IPS-18a (cell line): ENCODE data around the gene SLC45A3.
"Not testable (repeated sequence)": the region's sequence is repeated elsewhere in the genome, so short reads cannot be mapped to it uniquely, and the experiment has no call there.

Experiments used
- H3K27ac ChIP-seq: one replicate; pipeline ENCODE4 v1.5.1; 2013; ENCODE audit warnings: low read length
- H3K27me3 ChIP-seq: one replicate; pipeline ENCODE4 v1.6.1; 2013; ENCODE audit warnings: mild to moderate bottlenecking, low read length; ENCODE audit not compliant: control insufficient read depth, insufficient read depth
- H3K36me3 ChIP-seq: one replicate; pipeline ENCODE4 v1.6.1; 2013; ENCODE audit warnings: low read depth, low read length; ENCODE audit not compliant: control insufficient read depth
- H3K4me1 ChIP-seq: one replicate; pipeline ENCODE4 v1.6.1; 2013; ENCODE audit warnings: low read depth, low read length; ENCODE audit not compliant: control insufficient read depth
- H3K4me3 ChIP-seq: one replicate; pipeline ENCODE4 v1.5.1; 2013; ENCODE audit warnings: low read length
- H3K9ac ChIP-seq: one replicate; pipeline ENCODE4 v1.6.1; 2013; ENCODE audit warnings: mild to moderate bottlenecking, low read length, moderate library complexity
- H3K9me3 ChIP-seq: one replicate; pipeline ENCODE4 v1.6.1; 2013; ENCODE audit warnings: low read depth, low read length; ENCODE audit not compliant: control insufficient read depth

Gene SLC45A3

GRCh38 chr1:205650241-205650640, 30.1 kb downstream of the SLC45A3 start:
- Histone ChIP-seq H3K9ac (no peak overlapping the region), H3K4me1 (no peaks in the 10 kb centered on the region), H3K4me3 (no peak overlapping the region), H3K27me3 (no peaks in the 10 kb centered on the region), H3K36me3 (no peaks in the 10 kb centered on the region), H3K9me3 (no peaks in the 10 kb centered on the region), H3K27ac (no peak overlapping the region)

DNA sequence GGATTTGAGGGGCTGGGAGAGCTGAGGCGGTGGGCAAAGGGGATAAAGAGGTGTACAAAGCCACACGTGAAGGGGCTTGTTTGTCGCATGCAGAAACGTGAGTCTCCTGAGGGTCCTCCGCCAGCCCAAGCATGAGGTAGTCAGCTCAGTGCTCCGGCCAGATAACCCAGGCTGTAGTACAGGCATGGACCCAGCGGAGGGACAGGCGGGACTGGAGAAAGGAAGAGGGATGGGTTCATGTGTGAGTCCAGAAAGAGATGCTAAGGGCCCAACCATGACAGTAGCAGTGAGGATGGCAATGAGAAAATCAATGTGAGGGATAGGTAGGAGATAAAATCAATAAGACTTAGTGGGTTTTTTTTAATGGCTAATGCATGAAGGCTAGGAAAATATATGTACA, 34.8 kb downstream of the SLC45A3 start:
- no peaks in the 10 kb centered on the region for H3K4me1 ChIP-seq
- H3K9me3 ChIP-seq = no peaks in the 10 kb centered on the region
- no peak overlapping the region for H3K9ac ChIP-seq

DNA sequence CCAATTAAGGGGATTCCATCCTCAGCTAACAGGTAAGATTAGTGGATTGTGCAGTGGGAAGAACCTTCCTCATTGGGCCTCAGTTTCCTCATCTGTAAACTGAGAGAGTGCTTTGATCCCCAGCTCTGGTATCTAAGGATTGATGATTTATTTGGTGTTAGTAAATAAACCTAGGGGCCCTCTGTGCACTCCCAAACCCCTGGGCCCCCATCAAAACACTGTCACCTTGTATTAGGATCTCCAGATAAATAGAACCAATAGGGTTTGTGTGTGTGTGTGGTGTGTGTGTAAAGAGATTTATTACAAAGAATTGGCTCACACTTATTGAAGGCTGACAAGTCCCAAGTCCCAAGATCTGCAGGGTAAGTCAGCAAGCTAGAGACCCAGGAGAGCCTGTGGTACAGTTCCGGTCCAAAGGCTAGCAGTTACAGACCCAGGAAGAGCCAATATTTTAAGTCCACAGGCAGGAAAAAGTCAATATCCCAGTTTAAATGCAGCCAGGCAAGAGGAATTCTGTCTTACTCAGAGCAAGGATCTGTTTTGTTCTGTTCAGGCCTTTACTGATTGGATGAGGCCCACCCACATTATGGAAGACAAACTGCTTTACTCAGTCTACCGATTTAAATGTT, 37.5 kb downstream of the SLC45A3 start:
- Histone ChIP-seq H3K4me1 (no peaks in the 10 kb centered on the region), H3K9ac (no peak overlapping the region), H3K4me3 (no peak overlapping the region), H3K36me3 (no peaks in the 10 kb centered on the region), H3K27ac (no peak overlapping the region), H3K9me3 (no peaks in the 10 kb centered on the region), H3K27me3 (no peaks in the 10 kb centered on the region)

More for the DNA sequence above, 34.8 kb downstream of the SLC45A3 start:
- no peak overlapping the region for H3K4me3 ChIP-seq
- H3K36me3 ChIP-seq = no peaks in the 10 kb centered on the region
- H3K27me3 ChIP-seq = no peaks in the 10 kb centered on the region
- H3K27ac ChIP-seq = no peak overlapping the region

- H3K36me3 ChIP-seq = no peaks in the 10 kb centered on the region
- no peak overlapping the region for H3K4me3 ChIP-seq
- no peaks in the 10 kb centered on the region for H3K4me1 ChIP-seq
- no peaks in the 10 kb centered on the region for H3K9me3 ChIP-seq
- no peak overlapping the region for H3K27ac ChIP-seq
- H3K9ac ChIP-seq = no peak overlapping the region
- no peaks in the 10 kb centered on the region for H3K27me3 ChIP-seq
Observed at GRCh38 chr1:205639567-205639966, 40.7 kb downstream of the SLC45A3 start.

DNA sequence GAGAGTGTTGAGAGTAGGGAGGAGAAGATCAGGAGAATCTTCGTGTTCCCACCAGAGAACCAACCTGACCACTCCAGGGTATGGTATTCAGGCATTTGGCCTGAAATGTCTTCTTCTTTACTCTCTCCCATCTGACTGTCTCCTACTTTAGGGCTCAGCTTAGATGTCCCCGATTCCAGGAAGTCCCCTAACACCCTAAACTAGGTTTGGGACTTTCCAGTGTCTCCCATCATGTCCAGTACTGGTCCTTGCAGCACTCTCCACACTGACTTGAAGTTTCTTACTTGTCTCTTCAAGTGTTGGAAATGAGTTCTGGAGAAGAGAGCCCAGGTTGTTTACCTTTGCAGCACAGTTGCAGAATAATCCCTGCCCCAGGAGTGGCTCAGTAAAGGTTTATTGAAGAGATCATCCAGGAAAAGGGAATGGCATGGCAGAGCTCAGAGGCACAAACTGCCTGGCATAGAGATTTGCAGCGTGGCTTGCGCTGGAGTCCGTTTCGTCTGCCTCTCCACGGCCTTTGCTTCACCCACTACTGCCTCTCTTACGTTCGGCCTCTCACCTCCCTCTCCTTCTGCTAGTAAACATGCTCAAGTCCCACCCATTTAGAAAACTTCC, 42.3 kb downstream of the SLC45A3 start:
- H3K27ac ChIP-seq = no peak overlapping the region

GRCh38 chr1:205636732-205637131, 43.6 kb downstream of the SLC45A3 start:
- Histone ChIP-seq H3K27me3 (peaks cover 11% of the 10 kb centered on the region), H3K9ac (no peak overlapping the region), H3K36me3 (no peaks in the 10 kb centered on the region), H3K27ac (no peak overlapping the region), H3K4me1 (peaks cover 6% of the 10 kb centered on the region), H3K4me3 (no peak overlapping the region), H3K9me3 (no peaks in the 10 kb centered on the region)

More for the DNA sequence above, 42.3 kb downstream of the SLC45A3 start:
- H3K9me3 ChIP-seq = no peaks in the 10 kb centered on the region
- H3K4me1 ChIP-seq = no peaks in the 10 kb centered on the region
- H3K9ac ChIP-seq = no peak overlapping the region
- no peaks in the 10 kb centered on the region for H3K36me3 ChIP-seq
- peaks cover 6% of the 10 kb centered on the region for H3K27me3 ChIP-seq
- no peak overlapping the region for H3K4me3 ChIP-seq

DNA sequence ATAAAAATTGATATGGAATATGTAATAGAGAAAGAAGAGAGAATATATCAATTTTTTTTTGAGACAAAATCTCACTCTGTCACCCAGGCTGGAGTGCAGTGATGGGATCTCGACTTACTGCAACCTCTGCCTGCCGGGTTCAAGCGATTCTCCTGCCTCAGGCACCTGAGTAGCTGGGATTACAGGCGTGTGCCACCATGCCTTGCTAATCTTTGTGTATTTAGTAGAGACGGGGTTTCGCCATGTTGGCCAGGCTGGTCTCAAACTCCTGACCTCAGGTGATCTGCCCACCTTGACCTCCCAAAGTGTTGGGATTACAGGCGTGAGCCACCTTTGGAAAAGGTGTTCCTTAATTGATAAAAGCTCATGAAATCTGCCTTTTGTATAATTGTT, 44.2 kb downstream of the SLC45A3 start:
- H3K9me3 ChIP-seq, H3K4me1 ChIP-seq, H3K36me3 ChIP-seq, H3K4me3 ChIP-seq, H3K27ac ChIP-seq, H3K9ac ChIP-seq: not testable (repeated sequence)
- peaks cover 11% of the 10 kb centered on the region for H3K27me3 ChIP-seq

DNA sequence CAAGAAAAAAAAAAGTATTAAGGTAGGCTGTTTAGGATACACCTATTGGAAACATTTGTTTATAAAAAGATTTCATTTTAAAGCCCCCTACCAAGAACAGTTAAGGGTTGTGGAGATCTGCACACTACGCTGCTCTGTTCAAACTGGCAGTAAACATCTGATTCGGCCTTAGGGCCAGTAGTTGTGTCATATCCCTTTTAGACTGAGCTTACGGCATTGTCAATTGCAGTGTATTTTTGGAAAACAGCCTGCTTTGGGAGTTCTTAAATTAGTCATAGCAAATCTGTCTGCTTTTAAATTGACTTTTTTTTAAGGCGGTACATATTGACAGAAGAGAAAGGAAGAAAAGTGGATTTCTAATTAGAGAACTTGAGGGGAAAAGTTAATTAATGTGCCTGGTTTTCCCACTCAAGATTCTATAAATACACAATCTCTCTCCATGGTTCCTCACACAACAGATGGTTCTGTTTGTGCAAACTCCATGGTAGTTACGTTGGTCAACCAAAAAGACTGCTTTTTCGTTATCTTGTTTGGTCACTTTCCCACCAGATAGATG, 46.8 kb downstream of the SLC45A3 start:
- Histone ChIP-seq H3K9me3 (no peaks in the 10 kb centered on the region), H3K27ac (no peak overlapping the region), H3K9ac (no peak overlapping the region), H3K36me3 (no peaks in the 10 kb centered on the region), H3K27me3 (peaks cover 11% of the 10 kb centered on the region), H3K4me1 (peaks cover 13% of the 10 kb centered on the region), H3K4me3 (no peak overlapping the region)

- H3K9ac ChIP-seq = peak overlapping the region; percentile 79
Observed at GRCh38 chr1:205632669-205633169, 47.6 kb downstream of the SLC45A3 start.

DNA sequence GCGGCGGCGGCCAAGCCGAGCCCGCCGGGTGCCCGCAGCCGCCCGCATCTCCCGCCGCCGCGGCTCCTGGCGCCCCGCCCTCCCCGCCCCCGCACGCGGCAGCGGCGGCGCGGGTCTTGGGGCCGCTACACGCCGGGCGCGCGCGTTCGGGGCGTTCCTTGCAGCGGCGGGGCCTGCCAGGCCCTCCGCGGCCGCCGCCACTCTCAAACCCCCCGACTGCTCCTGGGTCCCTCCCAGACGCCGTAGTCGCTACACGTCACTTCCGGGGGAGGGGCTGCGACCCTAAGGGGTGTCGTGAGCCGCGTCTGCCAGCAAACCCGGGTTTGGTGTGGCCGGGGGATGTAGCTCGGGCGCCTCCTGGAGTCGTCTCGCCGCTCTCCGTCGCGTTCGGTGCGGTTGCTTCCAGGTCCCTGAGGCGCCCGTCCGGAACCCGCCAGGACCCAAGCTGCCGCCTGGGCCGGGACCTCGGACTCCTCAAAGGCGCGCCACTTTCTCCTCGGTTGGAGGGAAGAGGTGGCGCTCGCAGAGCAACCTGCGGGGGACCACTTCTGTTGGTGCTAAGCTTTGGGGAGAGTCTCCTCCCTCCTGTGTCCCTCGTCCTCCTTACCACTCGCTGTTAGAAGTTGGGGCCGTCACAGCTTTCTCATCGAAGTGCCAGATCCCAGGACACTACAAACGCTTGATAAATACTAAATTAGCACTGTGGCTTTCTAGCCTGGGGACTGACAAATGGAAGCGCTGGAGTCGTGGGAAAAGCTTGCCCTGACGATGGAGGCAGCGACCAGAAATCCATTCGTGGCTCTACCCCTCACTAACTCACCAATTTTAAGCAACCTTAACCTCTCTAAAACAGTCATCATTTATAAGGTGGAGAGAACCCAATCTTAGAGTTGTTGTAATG, 48.3 kb downstream of the SLC45A3 start, which contains the start of gene ELK4:
Gene ELK4 (minus strand): TSS at position 244 of the 901 bp plus-strand sequence. CDS start 8,129 bp downstream, outside the sequence.
- Histone ChIP-seq H3K4me1 (peaks cover 13% of the 10 kb centered on the region), H3K9me3 (no peaks in the 10 kb centered on the region), H3K27me3 (peaks cover 11% of the 10 kb centered on the region), H3K9ac (peak within 1 kb of the TSS; percentile 93), H3K36me3 (no peaks in the 10 kb centered on the region), H3K4me3 (peak within 1 kb of the TSS; percentile 90), H3K27ac (peak within 1 kb of the TSS; percentile 94)

More at GRCh38 chr1:205632669-205633169, 47.6 kb downstream of the SLC45A3 start:
- Histone ChIP-seq H3K9me3 (no peaks in the 10 kb centered on the region), H3K36me3 (no peaks in the 10 kb centered on the region), H3K4me3 (peak overlapping the region; percentile 90), H3K4me1 (peaks cover 13% of the 10 kb centered on the region), H3K27ac (no peak overlapping the region), H3K27me3 (peaks cover 11% of the 10 kb centered on the region)
